OCI-LY7 (cell line): ENCODE data around the gene NRF1. TPM values are rescaled to one million over a fixed set of nuclear protein-coding genes. Genes with fewer than 3 reads are reported as not detected.
"Not testable (repeated sequence)": the region's sequence is repeated elsewhere in the genome, so short reads cannot be mapped to it uniquely, and the experiment has no call there.

Experiments used
- BruUV-seq: library from RNA; stranded (reverse); fragments of 400-500 nt; replicated peaks from 2 replicates; lab custom pipeline; 2021; lab: Mats Ljungman, UMichigan
- CTCF ChIA-PET: fragments of 300-600 bp; sonication (Branson Sonifier 250); formaldehyde crosslinking; loops from one replicate; lab custom pipeline; 2022; ENCODE audit warnings: antibody characterized with exemption; ENCODE audit not compliant: unreplicated experiment; lab: Charles Lee
- POLR2A ChIA-PET: fragments of 300-600 bp; sonication (Branson Sonifier 250); formaldehyde crosslinking; loops from one replicate; lab custom pipeline; 2022; ENCODE audit warnings: antibody characterized with exemption; lab: Charles Lee
- DNase-seq: peaks from one replicate; pipeline ENCODE4 v3.0.0-alpha.2; 2015; ENCODE audit warnings: low spot score
- H2AFZ ChIP-seq: fragments of 200-600 bp; sonication (generic), shearing (Covaris generic); 2 replicates; pipeline ENCODE4 v1.6.1; 2014; ENCODE audit warnings: mild to moderate bottlenecking, antibody characterized with exemption, low read length, moderate library complexity
- H3K27ac ChIP-seq: fragments of 200-600 bp; sonication (generic); 2 replicates; pipeline ENCODE4 v1.5.1; 2014; ENCODE audit warnings: mixed run types, low read depth, mild to moderate bottlenecking, moderate library complexity, low read length, inconsistent platforms; ENCODE audit not compliant: poor library complexity, severe bottlenecking
- H3K36me3 ChIP-seq: fragments of 200-600 bp; sonication (generic); 2 replicates; pipeline ENCODE4 v1.6.1; 2014; ENCODE audit warnings: mild to moderate bottlenecking, antibody characterized with exemption, low read length, moderate library complexity, mixed read lengths; ENCODE audit not compliant: insufficient read depth
- H3K4me1 ChIP-seq: fragments of 200-600 bp; sonication (generic); 2 replicates; pipeline ENCODE4 v1.5.1; 2014; ENCODE audit warnings: mild to moderate bottlenecking, low read length; ENCODE audit not compliant: insufficient read depth, poor library complexity, severe bottlenecking
- H3K4me2 ChIP-seq: fragments of 200-600 bp; sonication (generic); 2 replicates; pipeline ENCODE4 v1.6.1; 2014; ENCODE audit warnings: mild to moderate bottlenecking, low read length
- H3K4me3 ChIP-seq: fragments of 200-600 bp; sonication (generic); 2 replicates; pipeline ENCODE4 v1.5.1; 2014; ENCODE audit warnings: mild to moderate bottlenecking, low read depth, low read length; ENCODE audit not compliant: poor library complexity, severe bottlenecking
- H3K79me2 ChIP-seq: fragments of 200-600 bp; sonication (generic); 2 replicates; pipeline ENCODE4 v1.6.1; 2016; ENCODE audit warnings: low read depth, mild to moderate bottlenecking, low read length, moderate library complexity, mixed read lengths; ENCODE audit not compliant: insufficient read depth
- H3K9me2 ChIP-seq: fragments of 200-600 bp; sonication (generic); 2 replicates; pipeline ENCODE4 v1.6.1; 2016; ENCODE audit warnings: mild to moderate bottlenecking, low read length, mixed read lengths; ENCODE audit not compliant: insufficient read depth
- H3K9me3 ChIP-seq: fragments of 200-600 bp; sonication (generic); 2 replicates; pipeline ENCODE4 v1.6.1; 2014; ENCODE audit warnings: mild to moderate bottlenecking, mixed run types, low read length, mixed read lengths
- H4K20me1 ChIP-seq: fragments of 200-600 bp; sonication (generic); 2 replicates; pipeline ENCODE4 v1.6.1; 2014; ENCODE audit warnings: mild to moderate bottlenecking, antibody characterized with exemption, low read length, moderate library complexity, mixed read lengths; ENCODE audit not compliant: insufficient read depth
- EZH2phosphoT487 ChIP-seq: fragments of 200-600 bp; sonication (generic); IDR thresholded peaks from 2 replicates; pipeline ENCODE4 v1.6.1; 2018; ENCODE audit warnings: low read depth, borderline replicate concordance, mild to moderate bottlenecking, mixed run types, antibody characterized with exemption, low read length, moderate library complexity, mixed read lengths
- intact Hi-C: fragments of 100-400 bp; cut with micrococcal nuclease; formaldehyde crosslinking; loops from one replicate; pipeline ENCODE4 v1.10.0; 2022; ENCODE audit not compliant: unreplicated experiment
- total RNA-seq, 2 experiments: library from RNA; depleted of rRNA in 1 of 2; stranded (reverse); fragments of >200 nt in 1 of 2; shearing (Covaris generic) in 1 of 2; gene quantifications; 2 replicates each; pipeline ENCODE4 v1.2.3, GENCODE V29; 2014 to 2022
- TF ChIP-seq, protein P1 (sequence below): fragments of 200-600 bp; sonication (generic); conservative IDR thresholded peaks from 2 replicates; pipeline ENCODE4 v1.5.1; 2014; ENCODE audit warnings: mild to moderate bottlenecking, antibody characterized with exemption, low read length, moderate library complexity, mixed read lengths

The NRF1 gene
- total RNA-seq, 2 experiments from 2014 or later, result 26.5 to 26.9 TPM

DNA sequence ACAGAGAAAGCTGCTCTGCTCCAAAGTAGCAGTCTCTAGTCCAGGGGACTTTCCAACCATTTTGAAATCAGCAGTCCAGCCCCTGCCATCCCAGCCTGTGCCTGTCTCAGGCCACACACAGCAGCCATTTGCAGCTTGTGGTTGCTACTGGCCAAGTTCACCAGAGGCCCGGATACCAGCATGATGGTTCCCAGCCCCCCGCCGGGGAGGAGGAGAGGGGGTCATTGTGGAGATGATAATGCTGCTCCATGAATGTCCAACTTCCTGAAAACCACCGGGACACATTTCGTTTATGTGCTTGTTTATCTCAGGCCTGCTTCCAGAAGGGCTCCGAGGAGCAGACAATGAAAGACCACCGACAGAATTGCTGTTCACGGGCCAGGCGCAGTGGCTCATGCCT is 181.2 kb downstream of the NRF1 start:
- CTCF ChIA-PET, result no interaction called here
- no peaks in the 10 kb centered on the region for H3K36me3 ChIP-seq
- BruUV-seq, result no TSS peak
- no peaks in the 10 kb centered on the region for H4K20me1 ChIP-seq
- DNase-seq, result no peak
- intact Hi-C loops, result no loop called here
- no peak for TF ChIP-seq EZH2phosphoT487
- TF ChIP-seq, protein P1, sequence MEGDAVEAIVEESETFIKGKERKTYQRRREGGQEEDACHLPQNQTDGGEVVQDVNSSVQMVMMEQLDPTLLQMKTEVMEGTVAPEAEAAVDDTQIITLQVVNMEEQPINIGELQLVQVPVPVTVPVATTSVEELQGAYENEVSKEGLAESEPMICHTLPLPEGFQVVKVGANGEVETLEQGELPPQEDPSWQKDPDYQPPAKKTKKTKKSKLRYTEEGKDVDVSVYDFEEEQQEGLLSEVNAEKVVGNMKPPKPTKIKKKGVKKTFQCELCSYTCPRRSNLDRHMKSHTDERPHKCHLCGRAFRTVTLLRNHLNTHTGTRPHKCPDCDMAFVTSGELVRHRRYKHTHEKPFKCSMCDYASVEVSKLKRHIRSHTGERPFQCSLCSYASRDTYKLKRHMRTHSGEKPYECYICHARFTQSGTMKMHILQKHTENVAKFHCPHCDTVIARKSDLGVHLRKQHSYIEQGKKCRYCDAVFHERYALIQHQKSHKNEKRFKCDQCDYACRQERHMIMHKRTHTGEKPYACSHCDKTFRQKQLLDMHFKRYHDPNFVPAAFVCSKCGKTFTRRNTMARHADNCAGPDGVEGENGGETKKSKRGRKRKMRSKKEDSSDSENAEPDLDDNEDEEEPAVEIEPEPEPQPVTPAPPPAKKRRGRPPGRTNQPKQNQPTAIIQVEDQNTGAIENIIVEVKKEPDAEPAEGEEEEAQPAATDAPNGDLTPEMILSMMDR, result no peak
- no peaks in the 10 kb centered on the region for H3K9me2 ChIP-seq
- H3K4me2 ChIP-seq, result no peak overlapping the region
- H3K4me1 ChIP-seq, result no peaks in the 10 kb centered on the region
- H3K79me2 ChIP-seq, result no peaks in the 10 kb centered on the region
- no peak overlapping the region for H2AFZ ChIP-seq
- H3K4me3 ChIP-seq, result no peak overlapping the region
- H3K9me3 ChIP-seq, result no peaks in the 10 kb centered on the region
- H3K27ac ChIP-seq, result no peak overlapping the region
- POLR2A ChIA-PET, result no interaction called here

DNA sequence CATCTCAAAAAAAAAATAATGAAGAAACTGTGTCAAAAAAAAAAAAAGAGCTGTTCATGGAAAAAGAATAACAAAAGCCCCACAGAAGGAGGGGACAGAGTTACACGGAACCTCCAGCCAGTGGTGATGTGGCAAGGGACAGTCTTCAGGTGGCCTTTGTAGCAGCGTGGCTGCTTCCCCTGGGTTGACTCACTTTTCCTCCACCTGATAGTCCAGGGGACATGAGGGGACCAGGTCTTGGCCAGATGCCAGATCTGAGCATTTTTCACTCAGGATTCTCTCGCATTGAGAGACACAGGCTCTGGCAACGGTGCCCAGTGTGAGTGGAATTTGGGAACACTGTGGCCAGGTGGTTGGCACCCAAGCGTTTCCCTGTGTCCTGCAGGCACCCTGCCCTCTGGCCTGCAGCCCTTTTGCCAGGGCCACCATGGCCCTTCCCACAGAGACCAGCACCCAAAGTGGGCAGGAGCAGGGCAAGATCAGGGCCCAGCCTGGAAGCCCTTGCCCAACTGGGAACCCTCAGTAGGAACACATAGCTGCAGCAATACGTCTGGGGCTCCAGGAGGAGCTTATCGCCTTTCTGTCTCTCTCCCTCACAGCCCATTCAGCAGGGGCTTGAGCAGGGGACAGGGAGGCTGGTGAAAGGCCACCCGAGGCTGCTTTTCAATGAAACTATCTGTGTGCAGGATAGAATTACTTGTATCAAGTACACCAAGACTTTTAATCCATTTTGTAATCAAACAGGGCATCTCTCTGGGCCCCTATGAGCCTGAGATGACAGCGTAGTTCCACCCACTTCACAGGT is 182.2 kb downstream of the NRF1 start:
- no TSS peak for BruUV-seq
- no peak overlapping the region for H2AFZ ChIP-seq
- H3K9me3 ChIP-seq, result no peaks in the 10 kb centered on the region
- no peaks in the 10 kb centered on the region for H3K9me2 ChIP-seq
- ChIA-PET POLR2A (no interaction called here), CTCF (no interaction called here)
- H3K79me2 ChIP-seq, result no peaks in the 10 kb centered on the region
- no peak for TF ChIP-seq EZH2phosphoT487
- TF ChIP-seq, protein P1, result no peak
- H3K27ac ChIP-seq, result no peak overlapping the region
- H3K4me1 ChIP-seq, result no peaks in the 10 kb centered on the region
- H4K20me1 ChIP-seq, result no peaks in the 10 kb centered on the region
- H3K4me2 ChIP-seq, result no peak overlapping the region
- intact Hi-C loops, result no loop called here
- no peaks in the 10 kb centered on the region for H3K36me3 ChIP-seq
- H3K4me3 ChIP-seq, result no peak overlapping the region
- DNase-seq, result no peak

DNA sequence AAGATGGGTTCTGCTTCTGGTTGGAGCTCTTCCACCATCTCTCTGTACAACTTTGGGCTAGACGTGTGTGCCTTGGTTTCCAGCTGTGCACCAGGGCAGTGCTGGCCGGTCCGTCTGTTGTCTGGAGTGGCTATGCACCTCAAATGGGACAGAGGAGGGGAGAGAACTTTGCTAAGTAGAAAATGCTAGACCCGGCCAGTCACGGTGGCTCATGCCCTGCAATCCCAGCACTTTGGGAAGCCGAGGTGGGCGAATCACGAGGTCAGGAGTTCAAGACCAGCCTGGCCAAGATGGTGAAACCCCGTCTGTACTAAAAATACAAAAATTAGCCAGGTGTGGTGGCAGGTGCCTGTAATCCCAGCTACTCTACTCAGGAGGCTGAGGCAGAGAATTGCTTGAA is 182.9 kb downstream of the NRF1 start:
- H3K4me1 ChIP-seq, intact Hi-C loops, H3K9me2 ChIP-seq, DNase-seq, H3K27ac ChIP-seq, BruUV-seq, H2AFZ ChIP-seq, H3K4me2 ChIP-seq, H3K4me3 ChIP-seq, H4K20me1 ChIP-seq, H3K36me3 ChIP-seq, CTCF ChIA-PET, H3K79me2 ChIP-seq, H3K9me3 ChIP-seq: not testable (repeated sequence)
- POLR2A ChIA-PET, result interaction anchor here (0.6 kb wide), 1 partner anchor 31 kb away, joined by 8 read pairs; no protein-coding TSS in a partner anchor
